NAMALWA (cell line): Measurements from ENCODE around the gene CD46.

Source experiments
- DNase-seq: peaks from one replicate; pipeline ENCODE4 v3.0.0-alpha.2; 2015; ENCODE audit warnings: low spot score

CD46 gene

GRCh38 chr1:207798847-207799246 lies 47.0 kb downstream of the CD46 start:
- DNase-seq: no peak

- DNase-seq: no peak
Observed at GRCh38 chr1:207799989-207800648, 48.3 kb downstream of the CD46 start.

DNA sequence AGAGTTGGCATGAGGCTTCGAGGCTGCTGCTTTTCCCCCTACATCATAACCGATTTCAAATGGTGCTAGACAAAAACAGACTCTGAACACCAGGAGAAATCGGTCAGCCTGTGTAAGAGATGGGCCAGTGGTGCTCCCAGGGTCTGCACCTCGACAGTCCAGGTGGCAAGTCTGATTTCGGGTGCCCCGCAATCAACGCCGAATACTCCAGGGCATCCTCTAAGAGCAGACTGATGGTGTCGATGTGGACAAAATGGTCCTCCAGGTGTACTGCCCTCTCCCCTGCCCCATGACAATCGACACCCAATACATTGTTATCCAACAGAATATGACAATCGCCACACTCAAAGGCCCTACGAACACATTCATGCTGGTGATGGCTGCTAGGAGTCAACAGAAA lies 50.0 kb downstream of the CD46 start:
- no peak for DNase-seq

- no peak for DNase-seq
Observed at GRCh38 chr1:207803678-207804077, 51.8 kb downstream of the CD46 start.

GRCh38 chr1:207804721-207805468 lies 53.0 kb downstream of the CD46 start:
- DNase-seq: no peak

- no peak for DNase-seq
Observed at GRCh38 chr1:207805841-207806421, 54.1 kb downstream of the CD46 start.

DNA sequence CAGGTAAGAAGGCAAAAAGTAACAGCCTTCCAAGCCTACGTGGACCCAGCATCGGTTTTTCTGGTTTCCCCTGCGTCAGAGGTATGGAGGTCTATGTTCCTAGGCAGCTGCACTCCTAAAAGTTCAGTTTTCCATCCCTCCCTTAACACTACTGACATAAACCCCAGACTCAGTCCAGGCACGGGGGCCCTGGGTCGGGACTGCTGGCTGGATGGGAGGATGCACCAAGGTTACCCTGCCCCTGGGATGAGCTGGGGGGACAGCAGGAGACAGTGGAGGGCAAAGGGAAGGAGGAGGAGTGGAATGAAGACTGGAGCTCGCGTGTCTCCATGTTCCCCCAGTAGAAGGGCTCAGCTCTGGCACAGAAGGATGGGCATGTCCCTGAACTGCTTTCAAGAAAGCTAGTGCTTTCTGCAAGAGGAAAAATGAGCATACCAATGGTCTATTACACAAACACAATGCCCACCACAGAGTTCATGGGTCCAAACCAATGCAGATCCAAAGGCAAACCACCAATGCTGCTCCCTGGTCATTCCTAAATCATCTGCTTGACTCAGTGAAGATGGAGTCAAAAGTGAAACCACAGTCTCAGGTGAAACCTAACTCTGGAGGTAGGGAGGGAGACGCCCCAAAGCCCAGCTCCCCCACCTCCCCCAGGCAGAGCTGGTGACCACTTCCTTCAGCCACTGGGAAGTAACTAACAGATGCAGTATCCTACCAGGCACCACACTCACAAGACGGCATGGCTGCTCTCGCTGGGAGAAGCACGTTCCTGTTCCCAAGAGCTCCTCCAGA lies 54.9 kb downstream of the CD46 start:
- no peak for DNase-seq

DNA sequence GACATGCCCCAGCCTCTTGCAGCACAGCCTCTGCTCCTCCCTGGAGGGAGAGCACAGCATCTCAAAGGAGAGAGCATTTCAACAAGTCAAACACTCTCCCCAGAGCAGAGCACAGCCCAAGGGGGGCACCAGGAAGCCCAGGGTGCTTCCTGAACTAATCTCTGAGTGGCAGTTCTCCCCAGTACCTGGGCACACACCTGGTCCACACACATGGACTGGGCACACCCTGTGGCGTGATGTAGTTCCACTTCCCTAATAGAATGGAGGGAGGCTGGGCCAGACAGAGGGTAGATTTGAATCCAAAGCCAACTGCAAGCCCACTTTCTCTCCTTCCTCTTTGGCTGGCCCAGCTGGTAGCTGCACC lies 55.5 kb downstream of the CD46 start:
- DNase-seq: no peak

DNA sequence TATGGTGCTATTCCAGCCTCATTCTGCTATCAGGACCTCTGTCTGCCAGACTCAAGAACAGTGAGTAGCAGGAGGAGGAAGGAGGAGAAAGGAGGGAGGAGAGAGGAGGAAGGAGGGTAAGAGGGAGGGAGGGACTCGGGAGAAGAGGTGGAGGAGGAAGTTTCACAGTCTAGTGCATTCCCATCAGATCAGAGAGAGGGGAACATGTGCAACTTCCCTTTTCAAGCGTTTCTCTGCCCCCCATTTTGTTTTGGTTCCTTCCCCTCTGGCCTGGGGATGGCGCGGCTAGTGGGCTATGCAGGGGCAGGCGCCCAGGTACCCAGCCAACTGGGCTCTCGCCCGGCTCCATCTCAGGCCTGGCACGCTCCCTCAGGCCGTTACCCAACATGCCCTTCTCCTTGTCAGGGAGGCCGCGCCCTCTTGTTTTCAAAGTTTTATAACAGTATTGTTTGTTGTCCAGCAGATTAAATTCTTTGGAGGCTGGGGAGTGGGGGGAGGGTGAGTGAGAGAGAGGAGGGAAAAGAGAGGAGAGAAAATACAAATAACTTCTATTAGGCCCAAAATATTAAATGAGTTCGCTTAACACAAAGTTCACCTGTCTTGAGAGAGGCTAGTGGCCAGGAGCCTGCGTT lies 56.0 kb downstream of the CD46 start:
- DNase-seq: no peak

DNA sequence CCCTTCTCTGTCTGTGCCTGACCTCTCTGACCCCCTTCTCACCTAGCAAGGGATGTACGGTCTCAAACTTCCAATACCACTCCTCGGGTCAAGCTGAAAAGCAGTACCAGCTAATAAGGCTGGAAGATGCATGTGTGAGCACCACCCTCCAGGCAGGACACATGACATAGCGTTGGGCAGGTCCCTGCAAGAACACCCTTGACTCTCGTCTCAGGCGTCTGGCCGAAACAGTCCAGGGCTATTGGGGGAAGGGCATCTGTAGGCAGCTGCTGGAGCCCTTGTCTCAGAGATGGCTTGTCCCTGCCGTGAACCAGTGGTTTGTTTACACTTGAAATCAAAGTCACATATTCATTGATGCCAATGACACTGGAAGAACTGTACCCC lies 56.5 kb downstream of the CD46 start:
- DNase-seq: no peak

DNA sequence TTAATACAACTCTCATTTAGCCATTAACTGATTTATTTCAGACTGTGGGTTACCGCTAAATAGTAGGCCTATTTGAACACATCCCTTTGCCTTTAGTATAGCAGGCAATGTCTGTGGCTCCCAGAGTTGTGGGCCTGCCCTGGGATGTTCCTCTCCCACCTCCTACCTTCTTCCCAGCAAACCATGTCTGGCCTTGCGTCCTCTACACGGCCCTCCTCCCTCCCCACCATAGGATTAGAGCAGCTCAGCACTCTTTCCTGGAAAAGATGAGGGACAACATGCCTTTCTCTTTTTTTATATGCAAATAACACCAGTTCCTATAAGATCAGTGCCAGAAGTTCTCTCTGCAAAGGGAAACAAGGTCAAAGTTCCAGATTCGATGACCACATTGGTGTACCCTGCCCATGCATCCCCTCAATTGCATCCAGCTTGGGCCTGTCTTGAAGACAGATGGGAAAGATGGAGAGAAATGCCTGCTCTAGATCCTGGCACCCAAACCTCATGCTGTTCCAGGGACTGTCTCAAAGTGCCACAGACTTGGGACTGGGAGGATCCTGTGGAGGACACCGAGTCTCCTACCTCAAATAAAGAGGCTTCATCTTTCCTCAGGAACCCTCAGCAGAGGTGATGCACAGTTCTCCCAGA lies 57.2 kb downstream of the CD46 start:
- DNase-seq: no peak

- no peak for DNase-seq
Observed at GRCh38 chr1:207810173-207810572, 58.3 kb downstream of the CD46 start.

GRCh38 chr1:207810606-207811295 lies 58.9 kb downstream of the CD46 start:
- DNase-seq: no peak

GRCh38 chr1:207811319-207811718 lies 59.5 kb downstream of the CD46 start:
- no peak for DNase-seq

DNA sequence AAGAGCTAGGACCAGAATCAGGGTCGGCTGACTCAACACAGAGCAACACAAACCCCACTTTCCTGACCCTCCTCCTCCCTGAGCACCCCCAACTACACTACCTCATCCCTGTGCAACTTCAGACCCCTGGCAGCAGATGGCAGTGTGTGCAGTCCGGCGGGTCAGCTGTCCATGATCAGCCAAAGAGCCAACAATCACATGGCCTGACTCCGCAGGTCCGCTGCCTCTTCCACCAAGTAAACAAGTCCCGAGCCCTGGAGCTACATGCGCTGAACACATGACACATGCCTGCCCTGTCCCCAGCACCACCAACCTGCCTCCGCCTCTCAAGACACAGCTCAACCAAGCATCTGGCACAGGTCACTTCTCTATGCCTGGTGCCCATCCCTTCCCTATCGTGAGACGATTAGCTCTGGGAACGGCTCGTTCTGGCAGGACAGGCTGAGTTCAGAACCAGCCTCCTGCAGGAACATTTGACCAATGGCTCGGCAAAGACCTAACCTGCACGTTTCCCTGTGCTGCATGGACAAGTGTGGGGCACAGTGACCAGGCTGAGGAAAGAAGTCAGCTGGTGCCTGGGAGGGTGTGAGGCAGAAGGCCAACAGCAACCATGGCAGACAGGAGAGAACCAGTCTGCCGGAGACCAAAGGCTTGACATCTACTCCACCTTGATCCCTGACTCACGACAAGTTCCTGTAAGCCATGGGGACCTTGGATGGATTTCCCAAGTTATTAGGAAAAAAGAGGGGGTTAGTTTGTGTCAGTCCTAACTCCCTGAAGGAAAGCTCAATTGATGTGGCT lies 60.3 kb downstream of the CD46 start:
- DNase-seq: no peak

DNA sequence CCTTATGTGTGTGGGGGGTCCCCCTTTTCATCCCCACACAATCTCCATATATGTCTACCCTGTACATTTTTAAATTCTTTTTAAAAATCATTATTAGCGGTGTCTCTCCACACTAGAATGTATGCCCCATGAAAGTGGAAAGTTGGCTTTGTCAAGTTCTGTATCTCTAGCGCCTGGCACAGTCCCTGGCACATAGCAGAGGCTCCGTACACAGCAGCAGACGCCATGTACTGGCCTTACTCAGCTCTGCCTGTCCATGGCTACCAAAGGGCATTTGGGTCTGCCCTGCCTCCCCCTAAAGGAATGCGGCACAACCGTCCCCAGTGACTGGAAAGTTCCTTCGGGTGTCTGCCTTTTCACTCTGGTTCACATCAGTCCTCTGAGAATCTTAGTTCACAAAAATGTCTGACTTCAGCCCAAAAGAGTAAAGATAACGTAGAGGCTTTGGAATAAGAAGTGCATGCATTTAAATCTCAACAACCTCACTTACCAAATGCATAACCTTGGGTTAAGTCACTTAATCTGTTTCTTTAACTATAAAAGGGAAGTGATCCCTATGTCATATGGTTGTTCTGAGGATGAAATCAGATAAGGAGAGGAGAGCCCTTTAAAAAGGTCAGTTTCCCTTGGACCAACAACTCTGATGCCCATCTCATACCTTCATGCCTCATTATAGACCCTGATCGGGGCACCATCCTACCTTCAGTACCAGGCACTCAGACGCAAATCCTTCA lies 61.1 kb downstream of the CD46 start:
- DNase-seq: no peak

GRCh38 chr1:207813512-207813881 lies 61.6 kb downstream of the CD46 start:
- DNase-seq: no peak

DNA sequence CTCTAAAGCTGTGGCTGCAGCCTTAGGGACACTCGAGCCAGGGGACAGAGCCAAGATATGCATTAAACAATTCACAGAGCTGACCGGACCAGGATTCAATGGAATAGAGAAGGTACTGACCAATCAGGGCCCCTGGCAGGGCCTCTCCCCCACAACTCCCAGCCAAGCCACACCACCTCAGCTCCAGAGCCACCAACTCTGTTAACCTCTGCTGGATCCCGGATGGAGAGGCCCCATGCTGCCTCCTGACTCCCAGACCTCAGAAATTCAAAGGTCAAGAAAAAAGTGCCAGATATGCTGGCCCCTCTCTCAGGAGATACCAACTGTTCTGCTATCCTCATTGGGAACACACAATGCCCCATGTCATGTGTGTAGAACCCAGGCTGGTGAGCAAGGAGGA lies 62.1 kb downstream of the CD46 start:
- DNase-seq: no peak

- DNase-seq: no peak
Observed at GRCh38 chr1:207814469-207814868, 62.6 kb downstream of the CD46 start.

DNA sequence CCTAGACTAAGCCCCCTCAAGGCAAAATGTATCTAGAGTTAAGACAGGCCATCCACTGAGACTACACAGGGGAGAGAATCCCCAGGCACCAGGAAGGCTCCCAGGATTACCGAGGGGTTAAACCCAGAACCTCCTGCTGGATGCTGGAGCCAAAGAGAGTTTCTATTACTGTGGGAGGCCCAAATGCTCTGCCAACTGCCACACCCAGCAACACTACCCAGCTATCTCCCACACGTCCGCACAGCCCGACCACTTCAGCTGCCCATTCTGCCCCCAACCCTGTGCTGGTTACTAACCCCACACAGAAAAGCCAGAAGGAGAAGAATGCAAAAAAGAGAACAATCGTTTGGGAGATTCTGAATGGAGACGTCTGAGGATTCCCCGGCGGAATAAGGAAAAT lies 63.6 kb downstream of the CD46 start:
- no peak for DNase-seq
